ENCODE data around the gene OLFML2B.

OLFML2B gene

DNA sequence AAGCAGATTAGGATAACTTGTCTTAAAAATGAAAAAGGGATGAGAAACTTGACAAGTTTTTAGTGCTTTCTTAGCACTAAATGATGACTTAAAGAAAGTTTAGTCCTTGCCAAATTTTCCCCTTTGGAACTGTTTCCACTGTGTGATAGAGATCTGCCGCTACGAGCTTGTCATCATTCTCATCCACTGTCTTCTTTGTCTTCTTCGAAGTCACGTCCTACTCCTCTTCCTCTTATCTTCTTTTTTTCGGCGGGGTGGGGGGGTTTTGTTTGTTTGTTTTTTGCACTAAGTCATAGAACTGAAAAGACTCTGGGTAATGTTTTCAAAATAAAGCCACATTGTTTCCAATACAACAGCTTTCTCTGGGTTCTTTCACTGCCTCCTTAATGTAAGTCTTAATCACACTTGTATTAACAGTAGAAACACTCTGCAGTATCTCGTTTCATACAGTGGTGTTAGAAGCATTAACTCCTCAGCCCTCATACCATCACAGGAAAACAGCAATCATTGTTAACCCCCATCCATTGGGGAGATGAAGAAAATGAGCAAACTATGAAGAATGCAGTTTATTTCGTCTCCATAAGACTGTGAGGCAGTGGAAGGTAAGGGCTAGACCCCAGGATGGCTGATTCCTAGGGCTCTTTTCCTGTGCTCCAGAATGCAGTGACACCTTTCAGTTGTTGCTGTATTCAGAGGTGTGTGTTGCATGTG lies 81.8 kb downstream of the OLFML2B start:
- DNase-seq (ENCODE audit: insufficient read length, low spot score), result no peak
- TF ChIP-seq, protein P1, sequence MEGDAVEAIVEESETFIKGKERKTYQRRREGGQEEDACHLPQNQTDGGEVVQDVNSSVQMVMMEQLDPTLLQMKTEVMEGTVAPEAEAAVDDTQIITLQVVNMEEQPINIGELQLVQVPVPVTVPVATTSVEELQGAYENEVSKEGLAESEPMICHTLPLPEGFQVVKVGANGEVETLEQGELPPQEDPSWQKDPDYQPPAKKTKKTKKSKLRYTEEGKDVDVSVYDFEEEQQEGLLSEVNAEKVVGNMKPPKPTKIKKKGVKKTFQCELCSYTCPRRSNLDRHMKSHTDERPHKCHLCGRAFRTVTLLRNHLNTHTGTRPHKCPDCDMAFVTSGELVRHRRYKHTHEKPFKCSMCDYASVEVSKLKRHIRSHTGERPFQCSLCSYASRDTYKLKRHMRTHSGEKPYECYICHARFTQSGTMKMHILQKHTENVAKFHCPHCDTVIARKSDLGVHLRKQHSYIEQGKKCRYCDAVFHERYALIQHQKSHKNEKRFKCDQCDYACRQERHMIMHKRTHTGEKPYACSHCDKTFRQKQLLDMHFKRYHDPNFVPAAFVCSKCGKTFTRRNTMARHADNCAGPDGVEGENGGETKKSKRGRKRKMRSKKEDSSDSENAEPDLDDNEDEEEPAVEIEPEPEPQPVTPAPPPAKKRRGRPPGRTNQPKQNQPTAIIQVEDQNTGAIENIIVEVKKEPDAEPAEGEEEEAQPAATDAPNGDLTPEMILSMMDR (IDR thresholded peaks at IDR 0.05; ENCODE audit: insufficient read depth, missing control alignments), result no peak
- no peak for FAIRE-seq

DNA sequence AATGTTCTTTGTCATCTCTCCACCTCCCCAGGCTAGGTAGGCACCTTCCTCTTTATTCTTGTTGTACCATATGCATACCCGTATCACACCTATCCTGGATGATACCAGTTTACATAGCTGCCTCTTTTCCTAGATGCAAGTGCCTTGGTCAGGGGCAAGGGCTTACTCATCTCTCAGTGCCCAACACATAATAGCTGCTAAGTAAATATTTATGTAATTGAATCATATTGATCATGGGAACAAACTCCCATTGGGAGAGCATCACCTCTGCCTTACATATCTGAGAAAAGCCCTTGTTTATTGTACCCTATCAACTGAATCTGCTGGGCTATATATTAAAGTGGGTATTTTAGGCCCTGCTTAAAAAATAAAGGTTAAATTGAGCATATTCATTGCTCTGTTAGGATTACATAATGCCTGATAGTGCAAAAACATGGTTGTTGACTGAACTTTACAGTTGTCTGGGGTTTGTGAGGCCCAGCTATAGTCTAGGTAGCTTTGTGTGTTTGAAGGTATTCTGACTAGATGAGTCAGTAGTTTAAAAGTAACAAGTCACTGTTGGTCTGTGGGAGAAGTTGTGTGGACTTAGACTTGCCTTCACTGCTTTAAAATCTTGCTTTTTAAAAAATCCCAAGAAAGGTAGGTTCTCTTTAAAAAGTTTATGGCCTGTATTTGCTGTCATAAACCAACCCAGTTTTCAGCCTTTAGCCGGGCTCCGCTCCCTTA lies 82.6 kb downstream of the OLFML2B start:
- no peak for DNase-seq (ENCODE audit: insufficient read length, low spot score)
- TF ChIP-seq, protein P1 (IDR thresholded peaks at IDR 0.05; ENCODE audit: insufficient read depth, missing control alignments), result no peak
- no peak for FAIRE-seq

DNA sequence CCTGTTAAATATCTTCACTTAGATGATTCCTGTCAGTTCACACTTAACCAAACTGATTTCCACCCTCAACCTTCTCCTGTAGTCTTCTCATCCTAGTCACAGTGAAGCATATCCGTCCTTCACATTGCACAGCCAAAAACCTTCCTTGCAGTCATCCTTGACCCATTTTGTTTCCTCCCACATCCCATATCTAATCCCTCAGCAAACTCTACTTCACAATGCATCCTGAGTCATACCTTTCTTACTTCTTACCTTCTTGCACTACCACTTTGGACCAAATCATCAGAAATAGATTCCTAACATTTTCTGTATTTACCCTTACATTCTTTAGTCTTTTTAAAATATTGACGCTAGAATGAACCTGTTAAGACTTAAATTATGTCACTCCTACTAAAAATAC lies 86.9 kb downstream of the OLFML2B start:
- FAIRE-seq (no peak), DNase-seq (ENCODE audit: insufficient read length, low spot score) (no peak)
- TF ChIP-seq, protein P1 (IDR thresholded peaks at IDR 0.05; ENCODE audit: insufficient read depth, missing control alignments), result no peak

DNA sequence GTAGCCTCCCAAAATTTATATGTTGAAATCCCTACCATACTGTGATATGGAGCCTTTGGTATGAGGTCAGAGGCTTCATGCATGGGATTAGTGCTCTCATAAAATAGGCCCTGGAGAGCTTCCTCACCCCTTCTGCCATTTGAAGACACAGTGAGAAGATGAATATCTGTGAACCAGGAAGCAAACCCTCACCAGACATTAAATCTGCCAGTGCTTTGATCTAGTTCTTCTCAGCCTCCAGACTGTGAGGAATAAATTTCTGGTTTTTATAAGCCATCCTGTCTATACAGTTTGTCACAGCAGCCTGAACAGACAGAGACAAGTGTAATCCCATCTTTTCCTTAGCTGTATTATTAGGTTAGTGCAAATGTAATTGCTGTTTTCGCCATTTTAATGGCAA lies 88.4 kb downstream of the OLFML2B start:
- FAIRE-seq (peak; percentile 41), DNase-seq (ENCODE audit: insufficient read length, low spot score) (no peak)
- TF ChIP-seq, protein P1 (IDR thresholded peaks at IDR 0.05; ENCODE audit: insufficient read depth, missing control alignments), result no peak

DNA sequence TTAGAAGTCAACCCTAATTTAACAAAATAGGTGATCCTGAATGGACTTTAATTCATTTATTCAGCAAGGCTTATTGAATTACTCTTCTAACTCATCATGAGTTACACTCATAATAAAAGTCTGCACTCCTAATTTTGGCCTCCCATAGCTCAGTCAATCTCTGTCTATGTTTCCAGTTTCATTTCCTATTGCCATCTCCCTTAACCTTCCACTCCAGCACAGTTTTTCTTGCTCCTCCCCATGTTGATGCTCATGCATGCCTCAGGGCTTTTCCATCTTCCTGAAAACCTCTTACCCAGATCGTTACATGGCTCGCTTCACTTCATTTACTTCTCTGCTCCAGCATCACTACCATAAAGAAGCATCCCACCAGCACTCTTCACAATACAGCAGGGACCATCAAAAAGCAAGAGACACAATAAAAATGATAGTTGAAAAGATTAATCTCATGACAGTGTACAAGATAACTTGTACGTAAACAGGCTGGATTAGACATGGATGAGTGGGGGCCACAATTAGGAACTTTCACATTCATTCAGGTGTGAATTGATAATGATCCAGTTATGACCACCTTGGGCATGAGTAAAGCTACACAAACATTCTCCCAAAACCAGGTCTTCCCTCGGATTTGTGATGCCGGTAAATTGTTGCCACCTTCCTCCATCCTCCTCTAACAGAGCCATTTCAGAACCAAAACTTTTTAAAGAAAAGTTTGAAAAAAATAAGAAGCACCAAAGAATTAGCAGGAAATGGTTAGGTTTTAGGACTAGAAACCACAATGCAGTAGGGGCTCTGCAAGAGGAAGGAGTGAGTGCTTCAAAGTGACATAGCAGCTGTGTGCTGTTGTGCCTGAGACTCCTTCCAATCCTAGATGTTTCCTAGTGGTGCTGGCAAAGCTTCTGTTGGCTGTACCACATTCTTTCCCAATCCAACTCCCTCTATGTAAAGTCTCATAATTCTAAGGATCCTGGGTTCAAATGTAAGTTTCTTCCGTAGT lies 89.8 kb downstream of the OLFML2B start:
- DNase-seq (ENCODE audit: insufficient read length, low spot score), result no peak
- FAIRE-seq, result no peak
- TF ChIP-seq, protein P1 (IDR thresholded peaks at IDR 0.05; ENCODE audit: insufficient read depth, missing control alignments), result no peak
